ENCODE data around the gene ZNF423.

Gene ZNF423

GRCh38 chr16:49657736-49658465 lies 198.0 kb downstream of the ZNF423 start:
- H3K36me3 Mint-ChIP-seq, result no peaks in the 10 kb centered on the region
- H3K27me3 Mint-ChIP-seq, result no peaks in the 10 kb centered on the region
- H3K4me1 Mint-ChIP-seq (ENCODE audit: low read depth), result no peaks in the 10 kb centered on the region
- no peak overlapping the region for H3K4me3 Mint-ChIP-seq
- no peaks in the 10 kb centered on the region for H3K9me3 Mint-ChIP-seq (ENCODE audit: low read depth)
- H3K27ac Mint-ChIP-seq, result no peak overlapping the region

GRCh38 chr16:49654425-49654824 lies 201.5 kb downstream of the ZNF423 start:
- Mint-ChIP-seq H3K4me1 (ENCODE audit: low read depth) (no peaks in the 10 kb centered on the region), H3K27me3 (no peaks in the 10 kb centered on the region), H3K27ac (no peak overlapping the region), H3K4me3 (no peak overlapping the region), H3K9me3 (ENCODE audit: low read depth) (no peaks in the 10 kb centered on the region), H3K36me3 (no peaks in the 10 kb centered on the region)

DNA sequence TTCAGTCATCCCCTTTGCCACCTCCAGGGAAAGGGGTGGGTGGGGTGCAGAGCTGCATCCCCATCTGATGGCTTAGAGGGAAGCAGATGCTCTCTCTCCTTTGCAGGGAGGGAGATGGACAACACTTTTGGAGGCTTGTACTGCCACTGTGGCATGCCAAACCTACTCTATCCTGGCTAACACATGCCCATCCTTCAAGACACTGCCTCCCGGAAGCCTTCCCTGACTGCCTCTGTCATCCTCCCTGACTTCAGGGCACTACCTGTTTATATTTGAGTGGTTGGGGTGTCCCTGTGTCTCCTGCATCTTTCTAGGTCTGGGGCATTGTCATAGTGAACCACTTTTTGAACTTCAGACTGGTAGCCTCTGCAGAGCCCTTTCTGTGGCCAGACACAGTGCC lies 202.3 kb downstream of the ZNF423 start:
- H3K27ac Mint-ChIP-seq, result no peak overlapping the region
- no peak overlapping the region for H3K4me3 Mint-ChIP-seq
- H3K9me3 Mint-ChIP-seq (ENCODE audit: low read depth), result peaks cover 4% of the 10 kb centered on the region
- H3K4me1 Mint-ChIP-seq (ENCODE audit: low read depth), result no peaks in the 10 kb centered on the region
- no peaks in the 10 kb centered on the region for H3K27me3 Mint-ChIP-seq
- H3K36me3 Mint-ChIP-seq, result no peaks in the 10 kb centered on the region

- H3K36me3 Mint-ChIP-seq, result no peaks in the 10 kb centered on the region
- no peaks in the 10 kb centered on the region for H3K4me1 Mint-ChIP-seq (ENCODE audit: low read depth)
- H3K9me3 Mint-ChIP-seq (ENCODE audit: low read depth), result peaks cover 4% of the 10 kb centered on the region
- H3K27me3 Mint-ChIP-seq, result no peaks in the 10 kb centered on the region
- no peak overlapping the region for H3K4me3 Mint-ChIP-seq
- no peak overlapping the region for H3K27ac Mint-ChIP-seq
These were observed 202.7 kb downstream of the ZNF423 start for GRCh38 chr16:49653173-49653570.

DNA sequence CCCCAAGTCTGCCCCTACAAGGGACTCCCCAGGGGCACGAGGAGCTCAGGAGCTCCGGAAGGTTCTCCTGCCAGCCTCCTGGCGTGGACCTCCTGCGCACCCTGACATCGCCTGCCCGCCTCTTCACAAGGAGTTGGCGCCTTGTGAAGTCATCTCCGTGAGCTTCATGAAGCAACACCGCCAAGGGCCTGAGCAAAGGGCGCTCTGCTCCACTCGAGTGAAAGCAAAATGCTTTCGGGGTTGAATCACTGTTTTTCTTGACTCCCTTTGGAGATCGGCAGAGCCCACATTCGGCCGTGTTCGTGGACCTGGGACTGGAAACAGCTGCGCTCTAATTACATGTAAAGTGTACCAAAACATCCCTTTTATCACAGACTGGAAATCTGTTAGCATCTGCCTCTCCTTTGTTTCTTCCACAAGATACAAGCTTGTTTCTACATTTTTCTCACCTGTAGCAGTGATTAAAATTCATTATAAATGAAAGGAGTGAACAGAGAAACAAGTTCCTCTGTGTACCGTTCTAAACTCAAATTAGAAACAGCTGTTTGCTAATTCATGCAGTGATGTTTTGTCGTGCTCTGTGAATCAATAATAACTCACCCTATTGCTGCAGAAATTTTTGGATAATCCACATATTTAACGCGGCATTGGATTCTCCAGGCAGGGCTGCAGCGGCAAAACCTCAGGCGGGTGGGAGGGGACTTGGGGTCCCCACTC lies 203.3 kb downstream of the ZNF423 start:
- H3K4me1 Mint-ChIP-seq (ENCODE audit: low read depth), result no peaks in the 10 kb centered on the region
- H3K9me3 Mint-ChIP-seq (ENCODE audit: low read depth), result peaks cover 10% of the 10 kb centered on the region

DNA sequence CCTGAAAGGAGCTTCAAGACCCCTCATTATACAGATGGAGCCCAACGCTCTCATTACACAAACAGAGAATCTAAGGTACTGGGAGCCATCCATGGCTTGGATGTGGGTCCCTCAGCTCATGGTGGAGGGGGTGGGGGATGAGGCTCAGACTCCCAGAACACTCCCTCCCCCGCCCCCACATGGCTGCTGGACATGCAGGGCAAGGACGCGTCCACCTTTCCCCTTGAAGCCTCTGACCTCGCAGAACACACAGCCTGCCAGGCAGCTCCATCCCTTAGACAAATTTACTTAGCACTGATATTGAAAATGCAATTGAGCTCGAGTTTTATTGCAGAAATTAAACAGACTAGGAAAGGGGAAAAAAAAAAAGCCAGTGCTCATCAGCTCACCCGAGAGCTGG lies 203.9 kb downstream of the ZNF423 start:
- Mint-ChIP-seq H3K4me1 (ENCODE audit: low read depth) (no peaks in the 10 kb centered on the region), H3K27me3 (no peaks in the 10 kb centered on the region), H3K27ac (no peak overlapping the region), H3K36me3 (peaks cover 2% of the 10 kb centered on the region), H3K9me3 (ENCODE audit: low read depth) (peaks cover 14% of the 10 kb centered on the region), H3K4me3 (no peak overlapping the region)

More for the DNA sequence above, 203.3 kb downstream of the ZNF423 start:
- Mint-ChIP-seq H3K36me3 (no peaks in the 10 kb centered on the region), H3K4me3 (no peak overlapping the region), H3K27ac (no peak overlapping the region), H3K27me3 (no peaks in the 10 kb centered on the region)

- H3K4me1 Mint-ChIP-seq (ENCODE audit: low read depth), result no peaks in the 10 kb centered on the region
- H3K9me3 Mint-ChIP-seq (ENCODE audit: low read depth), result peaks cover 14% of the 10 kb centered on the region
- no peaks in the 10 kb centered on the region for H3K27me3 Mint-ChIP-seq
- H3K4me3 Mint-ChIP-seq, result no peak overlapping the region
- H3K36me3 Mint-ChIP-seq, result peaks cover 2% of the 10 kb centered on the region
- no peak overlapping the region for H3K27ac Mint-ChIP-seq
These were observed 204.7 kb downstream of the ZNF423 start for GRCh38 chr16:49651226-49651625.

- peaks cover 18% of the 10 kb centered on the region for H3K9me3 Mint-ChIP-seq (ENCODE audit: low read depth)
- H3K27ac Mint-ChIP-seq, result no peak overlapping the region
- H3K4me3 Mint-ChIP-seq, result no peak overlapping the region
- H3K4me1 Mint-ChIP-seq (ENCODE audit: low read depth), result no peaks in the 10 kb centered on the region
- no peaks in the 10 kb centered on the region for H3K27me3 Mint-ChIP-seq
- peaks cover 2% of the 10 kb centered on the region for H3K36me3 Mint-ChIP-seq
These were observed 205.3 kb downstream of the ZNF423 start for GRCh38 chr16:49650603-49651002.

DNA sequence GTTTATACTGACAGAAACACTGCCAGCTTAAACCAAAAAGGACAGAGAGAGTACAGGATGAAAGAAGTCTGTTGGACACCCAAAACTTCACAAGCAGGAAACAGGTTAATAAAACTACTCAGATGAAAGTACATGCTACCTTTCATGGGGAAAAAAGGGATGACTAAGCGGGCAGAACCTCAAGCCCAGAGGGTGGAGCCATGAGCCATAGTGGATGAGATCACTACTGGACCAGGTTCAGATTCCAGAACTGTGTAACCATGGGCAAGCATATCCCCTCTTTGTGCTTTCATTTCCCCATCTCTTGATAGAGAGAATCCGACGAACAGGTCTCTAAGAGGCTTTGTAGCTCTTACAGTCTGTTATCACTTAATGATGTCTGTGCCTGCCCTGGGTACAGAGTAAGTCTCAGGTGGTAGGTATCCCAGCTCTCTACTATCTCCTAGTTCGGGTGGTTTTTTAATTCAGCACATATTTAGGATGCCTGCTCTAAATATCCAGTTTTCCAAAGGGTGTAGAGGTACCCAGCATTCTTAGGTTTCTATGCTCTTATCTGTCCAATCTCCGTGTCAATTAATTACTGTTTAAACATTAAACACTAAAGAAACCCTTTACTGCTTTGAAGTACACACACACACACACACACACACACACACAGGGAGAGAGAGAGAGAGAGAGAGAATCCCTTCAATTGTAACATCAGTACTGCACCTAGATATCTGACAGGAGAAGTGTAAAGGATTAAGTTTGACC lies 206.7 kb downstream of the ZNF423 start:
- H3K27ac Mint-ChIP-seq, result no peak overlapping the region
- H3K4me3 Mint-ChIP-seq, result no peak overlapping the region
- H3K27me3 Mint-ChIP-seq, result no peaks in the 10 kb centered on the region

GRCh38 chr16:49647673-49648072 lies 208.2 kb downstream of the ZNF423 start:
- Mint-ChIP-seq H3K4me3 (no peak overlapping the region), H3K4me1 (ENCODE audit: low read depth) (no peaks in the 10 kb centered on the region), H3K36me3 (peaks cover 2% of the 10 kb centered on the region), H3K27ac (no peak overlapping the region), H3K9me3 (ENCODE audit: low read depth) (peaks cover 18% of the 10 kb centered on the region), H3K27me3 (no peaks in the 10 kb centered on the region)

More for the DNA sequence above, 206.7 kb downstream of the ZNF423 start:
- Mint-ChIP-seq H3K36me3 (peaks cover 2% of the 10 kb centered on the region), H3K4me1 (ENCODE audit: low read depth) (no peaks in the 10 kb centered on the region), H3K9me3 (ENCODE audit: low read depth) (peaks cover 18% of the 10 kb centered on the region)

DNA sequence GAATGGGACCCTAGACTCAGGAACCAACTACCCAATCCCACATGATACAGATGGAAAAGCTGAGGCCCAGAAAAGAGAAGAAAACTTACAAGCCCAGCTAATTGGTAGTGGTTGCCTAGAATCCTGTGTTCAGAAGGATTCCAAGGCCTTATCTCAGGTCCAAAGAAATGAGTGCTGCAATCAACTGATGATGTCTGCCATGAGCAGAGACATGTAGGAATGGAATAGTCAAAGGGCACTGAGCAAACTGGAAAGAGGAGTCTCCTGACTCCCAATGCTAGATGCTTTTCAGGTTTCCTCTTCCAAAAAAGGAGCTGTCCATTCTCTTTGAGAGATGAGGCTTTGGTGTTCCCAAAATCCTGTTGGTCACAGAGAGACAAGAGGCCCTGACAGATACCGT lies 210.6 kb downstream of the ZNF423 start:
- H3K36me3 Mint-ChIP-seq, result peaks cover 2% of the 10 kb centered on the region
- H3K27ac Mint-ChIP-seq, result no peak overlapping the region
- no peaks in the 10 kb centered on the region for H3K4me1 Mint-ChIP-seq (ENCODE audit: low read depth)
- peaks cover 18% of the 10 kb centered on the region for H3K9me3 Mint-ChIP-seq (ENCODE audit: low read depth)
- H3K27me3 Mint-ChIP-seq, result no peaks in the 10 kb centered on the region
- H3K4me3 Mint-ChIP-seq, result no peak overlapping the region

GRCh38 chr16:49644145-49644463 lies 211.8 kb downstream of the ZNF423 start:
- Mint-ChIP-seq H3K4me1 (ENCODE audit: low read depth) (no peaks in the 10 kb centered on the region), H3K27ac (no peak overlapping the region), H3K36me3 (peaks cover 2% of the 10 kb centered on the region), H3K27me3 (peaks cover 1% of the 10 kb centered on the region), H3K9me3 (ENCODE audit: low read depth) (peaks cover 18% of the 10 kb centered on the region), H3K4me3 (no peak overlapping the region)

DNA sequence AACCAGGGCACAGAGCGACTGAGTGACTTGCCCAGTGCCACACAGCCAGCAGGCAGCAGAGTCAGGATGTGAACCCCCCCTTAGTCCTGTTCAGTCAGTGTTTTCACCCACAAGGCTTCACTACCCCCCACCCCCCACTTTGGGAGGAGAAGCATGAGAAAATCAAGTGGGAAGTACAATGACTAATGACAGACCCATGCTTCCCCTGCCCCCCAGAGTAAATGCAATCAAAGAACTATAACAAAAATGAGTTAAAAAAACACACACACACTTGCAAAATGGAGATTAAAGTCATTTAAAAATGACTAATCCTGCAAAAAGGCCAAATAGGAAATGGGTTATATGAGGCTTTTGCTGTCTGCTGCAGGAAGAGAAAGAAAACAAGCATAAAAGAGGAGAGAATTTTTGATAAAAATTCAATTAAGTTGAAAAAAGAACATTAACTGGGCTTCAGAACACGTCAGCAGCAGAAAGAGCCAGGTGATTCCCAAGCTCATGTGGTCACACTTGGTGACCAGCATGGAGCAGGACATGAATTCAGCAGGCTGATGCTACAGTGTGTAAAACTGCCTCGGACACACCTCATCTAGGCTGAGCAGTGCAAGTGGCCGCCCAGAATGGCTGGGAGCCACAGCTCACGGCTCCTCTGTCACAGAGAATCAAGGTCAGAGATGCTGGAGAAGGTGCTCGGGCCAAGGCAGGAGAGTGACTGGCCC lies 212.3 kb downstream of the ZNF423 start:
- no peak overlapping the region for H3K4me3 Mint-ChIP-seq
- H3K27ac Mint-ChIP-seq, result peak overlapping the region; percentile 41
- H3K36me3 Mint-ChIP-seq, result peaks cover 2% of the 10 kb centered on the region
- peaks cover 15% of the 10 kb centered on the region for H3K9me3 Mint-ChIP-seq (ENCODE audit: low read depth)
- H3K27me3 Mint-ChIP-seq, result peaks cover 1% of the 10 kb centered on the region
- no peaks in the 10 kb centered on the region for H3K4me1 Mint-ChIP-seq (ENCODE audit: low read depth)

DNA sequence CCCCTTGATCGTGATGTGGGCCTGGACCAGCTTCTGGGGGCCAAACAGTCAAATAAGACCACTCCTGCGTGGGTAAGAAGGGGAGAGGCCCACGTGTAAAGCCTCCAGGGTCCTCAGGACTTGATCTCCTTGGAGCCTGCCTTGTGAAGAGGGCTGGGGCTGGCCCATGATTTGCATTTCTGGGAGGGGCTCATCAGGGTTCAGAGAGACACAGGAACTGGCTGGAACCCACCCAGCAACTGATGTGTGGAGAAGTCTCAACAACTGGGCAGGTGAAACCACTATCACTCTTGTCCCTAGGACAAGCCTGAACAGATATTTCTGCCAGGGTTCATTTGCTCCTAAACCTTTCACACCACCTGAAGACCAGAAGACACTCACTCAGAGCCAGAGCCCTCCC lies 214.7 kb downstream of the ZNF423 start:
- H3K27ac Mint-ChIP-seq, result no peak overlapping the region
- peaks cover 1% of the 10 kb centered on the region for H3K27me3 Mint-ChIP-seq
- H3K36me3 Mint-ChIP-seq, result no peaks in the 10 kb centered on the region
- H3K9me3 Mint-ChIP-seq (ENCODE audit: low read depth), result peaks cover 4% of the 10 kb centered on the region
- H3K4me1 Mint-ChIP-seq (ENCODE audit: low read depth), result no peaks in the 10 kb centered on the region
- no peak overlapping the region for H3K4me3 Mint-ChIP-seq

DNA sequence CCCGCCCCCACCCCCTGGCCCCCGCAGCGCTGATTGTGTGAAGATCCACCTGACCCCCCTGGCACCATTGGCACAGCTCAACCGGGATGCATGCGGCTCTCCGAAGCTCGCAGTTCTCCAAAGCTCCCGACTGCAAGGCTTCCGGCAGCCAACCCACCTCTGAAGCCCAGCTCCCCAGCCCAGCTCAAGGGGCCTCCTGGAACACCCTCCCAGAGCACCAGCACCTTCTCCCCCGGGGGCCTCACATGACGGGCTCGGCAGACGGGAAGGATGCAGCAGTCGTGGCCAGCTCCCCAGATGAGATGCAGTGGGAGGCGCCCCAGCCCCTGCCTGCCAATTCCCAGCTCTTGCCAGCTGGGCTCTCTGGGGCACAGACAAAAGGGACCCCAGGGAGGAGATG lies 215.3 kb downstream of the ZNF423 start:
- Mint-ChIP-seq H3K27ac (no peak overlapping the region), H3K4me3 (no peak overlapping the region), H3K4me1 (ENCODE audit: low read depth) (no peaks in the 10 kb centered on the region), H3K27me3 (peaks cover 1% of the 10 kb centered on the region), H3K9me3 (ENCODE audit: low read depth) (no peaks in the 10 kb centered on the region), H3K36me3 (no peaks in the 10 kb centered on the region)
